WTC11 (cell line): Measurements from ENCODE around the gene WDR75. TPM values are rescaled to one million over a fixed set of nuclear protein-coding genes. Genes with fewer than 3 reads are reported as not detected.

Experiments used
- ATAC-seq: fragments of 200-7000 bp; cut with Tn5 transposase; 2 replicates; pipeline ENCODE4 v1.10.0; 2021; ENCODE audit warnings: mild to moderate bottlenecking, moderate library complexity
- CTCF ChIA-PET: fragments of 300-600 bp; sonication (Branson Sonifier 250); formaldehyde crosslinking; loops from one replicate; lab custom pipeline; 2021; ENCODE audit warnings: antibody characterized with exemption; lab: Charles Lee
- POLR2A ChIA-PET: fragments of 350-600 bp; sonication (Branson Sonifier 250); formaldehyde crosslinking; loops from one replicate; lab custom pipeline; 2021; ENCODE audit warnings: antibody characterized with exemption; lab: Charles Lee
- DNase-seq: peaks from one replicate; pipeline ENCODE4 v3.0.0; 2021; ENCODE audit warnings: low spot score
- H3K27ac Mint-ChIP-seq: 2 replicates; pipeline ENCODE4 v1.8.0; 2021; ENCODE audit warnings: mixed read lengths
- H3K27me3 Mint-ChIP-seq: 2 replicates; pipeline ENCODE4 v1.8.0; 2021; ENCODE audit warnings: low read depth, mild to moderate bottlenecking, moderate library complexity, mixed read lengths
- H3K36me3 Mint-ChIP-seq: 2 replicates; pipeline ENCODE4 v1.8.0; 2021; ENCODE audit warnings: mixed read lengths
- H3K4me1 Mint-ChIP-seq: 2 replicates; pipeline ENCODE4 v1.8.0; 2022; ENCODE audit warnings: mixed read lengths
- H3K4me3 Mint-ChIP-seq: 2 replicates; pipeline ENCODE4 v1.8.0; 2021; ENCODE audit warnings: mild to moderate bottlenecking, moderate library complexity, mixed read lengths
- H3K9me3 Mint-ChIP-seq: 2 replicates; pipeline ENCODE4 v1.8.0; 2021; ENCODE audit warnings: mixed read lengths
- CBFB ChIP-seq: sonication (generic); formaldehyde crosslinking; IDR thresholded peaks from 2 replicates; pipeline ENCODE4 v1.8.1; 2022; ENCODE audit warnings: mild to moderate bottlenecking, low read depth, missing genetic modification reagents
- CREB1 ChIP-seq: sonication (generic); formaldehyde crosslinking; IDR thresholded peaks from 2 replicates; pipeline ENCODE4 v1.8.0; 2023; ENCODE audit warnings: mild to moderate bottlenecking, missing genetic modification reagents
- ETV6 ChIP-seq: sonication (generic); formaldehyde crosslinking; IDR thresholded peaks from 2 replicates; pipeline ENCODE4 v1.8.1; 2022; ENCODE audit warnings: mild to moderate bottlenecking, missing genetic modification reagents
- FOXJ3 ChIP-seq: sonication (generic); formaldehyde crosslinking; IDR thresholded peaks from 2 replicates; pipeline ENCODE4 v1.9.0; 2021; ENCODE audit warnings: missing genetic modification reagents, mild to moderate bottlenecking, borderline replicate concordance
- HMGA2 ChIP-seq: fragments of 250-450 bp; sonication (Bioruptor Pico); IDR thresholded peaks from 2 replicates; pipeline ENCODE4 v1.4.0; 2021; ENCODE audit warnings: mild to moderate bottlenecking, moderate library complexity
- NFATC4 ChIP-seq: fragments of 250-450 bp; sonication (Bioruptor Pico); IDR thresholded peaks from 2 replicates; pipeline ENCODE4 v1.9.0; 2021; ENCODE audit warnings: mild to moderate bottlenecking
- RELA ChIP-seq: sonication (generic); formaldehyde crosslinking; IDR thresholded peaks from 2 replicates; pipeline ENCODE4 v1.8.1; 2022; ENCODE audit warnings: missing genetic modification reagents, mild to moderate bottlenecking, borderline replicate concordance
- SMAD4 ChIP-seq: sonication (generic); formaldehyde crosslinking; IDR thresholded peaks from 2 replicates; pipeline ENCODE4 v1.8.0; 2022; ENCODE audit warnings: mild to moderate bottlenecking, missing genetic modification reagents
- SP1 ChIP-seq: sonication (generic); formaldehyde crosslinking; conservative IDR thresholded peaks from 2 replicates; pipeline ENCODE4 v1.8.1; 2022; ENCODE audit warnings: missing genetic modification reagents
- ZNF121 ChIP-seq: sonication (generic); formaldehyde crosslinking; IDR thresholded peaks from 2 replicates; pipeline ENCODE4 v1.8.0; 2023; ENCODE audit warnings: missing genetic modification reagents
- ZNF317 ChIP-seq: sonication (generic); formaldehyde crosslinking; IDR thresholded peaks from 2 replicates; pipeline ENCODE4 v1.8.1; 2023; ENCODE audit warnings: low read depth, mild to moderate bottlenecking, moderate library complexity, missing genetic modification reagents, borderline replicate concordance
- ZNF416 ChIP-seq: fragments of 250-450 bp; sonication (Bioruptor Pico); IDR thresholded peaks from 2 replicates; pipeline ENCODE4 v1.9.0; 2021; ENCODE audit warnings: mild to moderate bottlenecking, inconsistent platforms
- total RNA-seq: library from RNA; stranded (reverse); gene quantifications from 3 replicates; pipeline ENCODE4 v1.2.3, GENCODE V29; 2021
- TF ChIP-seq, protein P1 (sequence below): sonication (generic); formaldehyde crosslinking; conservative IDR thresholded peaks from 2 replicates; pipeline ENCODE4 v1.8.1; 2023; ENCODE audit warnings: mild to moderate bottlenecking, low read depth, missing genetic modification reagents, moderate library complexity
- TF ChIP-seq, protein P2 (sequence below): sonication (generic); formaldehyde crosslinking; IDR thresholded peaks from 2 replicates; pipeline ENCODE4 v1.8.1; 2023; ENCODE audit warnings: mild to moderate bottlenecking, missing genetic modification reagents, moderate library complexity
- TF ChIP-seq, protein P3 (sequence below): sonication (generic); formaldehyde crosslinking; IDR thresholded peaks from 2 replicates; pipeline ENCODE4 v1.8.1; 2023; ENCODE audit warnings: mild to moderate bottlenecking, missing genetic modification reagents, moderate library complexity
- TF ChIP-seq, protein P4 (sequence below): sonication (generic); formaldehyde crosslinking; IDR thresholded peaks from 2 replicates; pipeline ENCODE4 v1.8.1; 2022; ENCODE audit warnings: mild to moderate bottlenecking, moderate library complexity, missing genetic modification reagents
- TF ChIP-seq, protein P5 (sequence below): sonication (generic); formaldehyde crosslinking; IDR thresholded peaks from 2 replicates; pipeline ENCODE4 v1.8.1; 2022; ENCODE audit warnings: missing genetic modification reagents, borderline replicate concordance
- TF ChIP-seq, protein P6 (sequence below): sonication (generic); formaldehyde crosslinking; IDR thresholded peaks from 2 replicates; pipeline ENCODE4 v1.8.0; 2022; ENCODE audit warnings: missing genetic modification reagents
- TF ChIP-seq, protein P7 (sequence below): sonication (generic); formaldehyde crosslinking; IDR thresholded peaks from 2 replicates; pipeline ENCODE4 v1.8.1; 2023; ENCODE audit warnings: mild to moderate bottlenecking, missing genetic modification reagents
- TF ChIP-seq, protein P8 (sequence below): sonication (generic); formaldehyde crosslinking; IDR thresholded peaks from 2 replicates; pipeline ENCODE4 v1.8.0; 2022; ENCODE audit warnings: mild to moderate bottlenecking, missing genetic modification reagents

The WDR75 gene
- total RNA-seq, 1 experiment from 2014 or later: 68.3 TPM

DNA sequence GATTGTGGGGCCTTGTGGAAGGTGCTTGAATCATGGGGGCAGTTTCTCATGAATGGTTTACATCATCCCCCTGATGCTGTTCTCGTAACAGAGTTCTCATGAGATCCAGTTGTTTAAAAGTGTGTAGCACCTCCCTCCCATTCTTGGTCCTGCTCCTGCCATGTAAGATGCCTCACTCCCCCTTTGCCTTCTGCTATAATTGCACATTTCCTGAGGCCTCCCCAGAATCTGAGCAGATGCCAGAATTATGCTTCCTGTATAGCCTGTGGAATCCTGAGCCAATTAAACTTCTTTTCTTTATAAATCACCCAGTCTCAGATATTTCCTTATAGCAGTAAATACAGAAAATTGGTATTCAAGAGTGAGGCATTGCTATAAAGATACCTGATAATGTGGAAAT is 15.6 kb upstream of the WDR75 start:
- Mint-ChIP-seq H3K36me3 (peaks cover 14% of the 10 kb centered on the region), H3K27ac (no peak overlapping the region), H3K4me3 (no peak overlapping the region), H3K4me1 (peaks cover 13% of the 10 kb centered on the region), H3K9me3 (peaks cover 27% of the 10 kb centered on the region)
- no peak for DNase-seq
- no peak for ATAC-seq
- CTCF ChIA-PET: no interaction called here
- TF ChIP-seq ZNF121 (CRISPR knock-in tag): no peak
- TF ChIP-seq, all 79 proteins: peak for 0
- POLR2A ChIA-PET: no interaction called here
- no peaks in the 10 kb centered on the region; the same call in 1 of the 2 replicates for H3K27me3 Mint-ChIP-seq

DNA sequence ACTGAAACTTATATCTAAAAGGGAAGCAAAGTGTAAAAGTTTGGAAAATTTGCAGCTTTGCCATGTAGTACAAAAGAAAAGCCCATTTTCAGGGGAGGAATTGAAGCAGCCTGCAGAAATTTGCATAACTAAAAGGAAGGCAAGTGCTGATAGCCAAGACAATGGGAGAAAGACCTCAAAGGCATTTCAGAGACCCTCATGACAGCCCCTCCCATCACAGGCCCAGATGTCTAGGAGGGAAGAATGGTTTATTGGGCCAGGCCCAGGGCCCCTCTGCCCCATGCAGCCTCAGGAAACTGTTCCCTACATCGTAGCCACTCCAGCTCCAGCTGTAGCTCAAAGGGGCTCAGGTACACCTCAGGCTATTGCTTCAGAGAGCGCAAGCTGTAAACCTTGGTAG is 14.4 kb upstream of the WDR75 start:
- CTCF ChIA-PET: no interaction called here
- ATAC-seq: peak; percentile 93
- Mint-ChIP-seq H3K36me3 (peaks cover 14% of the 10 kb centered on the region), H3K27ac (no peak overlapping the region)
- TF ChIP-seq, protein P1, sequence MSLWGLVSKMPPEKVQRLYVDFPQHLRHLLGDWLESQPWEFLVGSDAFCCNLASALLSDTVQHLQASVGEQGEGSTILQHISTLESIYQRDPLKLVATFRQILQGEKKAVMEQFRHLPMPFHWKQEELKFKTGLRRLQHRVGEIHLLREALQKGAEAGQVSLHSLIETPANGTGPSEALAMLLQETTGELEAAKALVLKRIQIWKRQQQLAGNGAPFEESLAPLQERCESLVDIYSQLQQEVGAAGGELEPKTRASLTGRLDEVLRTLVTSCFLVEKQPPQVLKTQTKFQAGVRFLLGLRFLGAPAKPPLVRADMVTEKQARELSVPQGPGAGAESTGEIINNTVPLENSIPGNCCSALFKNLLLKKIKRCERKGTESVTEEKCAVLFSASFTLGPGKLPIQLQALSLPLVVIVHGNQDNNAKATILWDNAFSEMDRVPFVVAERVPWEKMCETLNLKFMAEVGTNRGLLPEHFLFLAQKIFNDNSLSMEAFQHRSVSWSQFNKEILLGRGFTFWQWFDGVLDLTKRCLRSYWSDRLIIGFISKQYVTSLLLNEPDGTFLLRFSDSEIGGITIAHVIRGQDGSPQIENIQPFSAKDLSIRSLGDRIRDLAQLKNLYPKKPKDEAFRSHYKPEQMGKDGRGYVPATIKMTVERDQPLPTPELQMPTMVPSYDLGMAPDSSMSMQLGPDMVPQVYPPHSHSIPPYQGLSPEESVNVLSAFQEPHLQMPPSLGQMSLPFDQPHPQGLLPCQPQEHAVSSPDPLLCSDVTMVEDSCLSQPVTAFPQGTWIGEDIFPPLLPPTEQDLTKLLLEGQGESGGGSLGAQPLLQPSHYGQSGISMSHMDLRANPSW: no peak
- TF ChIP-seq CREB1 (CRISPR knock-in tag) (no peak), CBFB (CRISPR knock-in tag) (no peak), ZNF416 (CRISPR knock-in tag) (no peak), FOXJ3 (CRISPR knock-in tag) (no peak), SMAD4 (CRISPR knock-in tag) (no peak), HMGA2 (no peak), ETV6 (CRISPR knock-in tag) (no peak), NFATC4 (CRISPR knock-in tag) (no peak), ZNF317 (CRISPR knock-in tag) (no peak), SP1 (CRISPR knock-in tag) (no peak), RELA (CRISPR knock-in tag) (no peak)
- TF ChIP-seq, protein P2, sequence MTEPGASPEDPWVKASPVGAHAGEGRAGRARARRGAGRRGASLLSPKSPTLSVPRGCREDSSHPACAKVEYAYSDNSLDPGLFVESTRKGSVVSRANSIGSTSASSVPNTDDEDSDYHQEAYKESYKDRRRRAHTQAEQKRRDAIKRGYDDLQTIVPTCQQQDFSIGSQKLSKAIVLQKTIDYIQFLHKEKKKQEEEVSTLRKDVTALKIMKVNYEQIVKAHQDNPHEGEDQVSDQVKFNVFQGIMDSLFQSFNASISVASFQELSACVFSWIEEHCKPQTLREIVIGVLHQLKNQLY (CRISPR knock-in tag): no peak
- TF ChIP-seq, protein P3, sequence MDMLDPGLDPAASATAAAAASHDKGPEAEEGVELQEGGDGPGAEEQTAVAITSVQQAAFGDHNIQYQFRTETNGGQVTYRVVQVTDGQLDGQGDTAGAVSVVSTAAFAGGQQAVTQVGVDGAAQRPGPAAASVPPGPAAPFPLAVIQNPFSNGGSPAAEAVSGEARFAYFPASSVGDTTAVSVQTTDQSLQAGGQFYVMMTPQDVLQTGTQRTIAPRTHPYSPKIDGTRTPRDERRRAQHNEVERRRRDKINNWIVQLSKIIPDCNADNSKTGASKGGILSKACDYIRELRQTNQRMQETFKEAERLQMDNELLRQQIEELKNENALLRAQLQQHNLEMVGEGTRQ: no peak
- TF ChIP-seq, protein P4, sequence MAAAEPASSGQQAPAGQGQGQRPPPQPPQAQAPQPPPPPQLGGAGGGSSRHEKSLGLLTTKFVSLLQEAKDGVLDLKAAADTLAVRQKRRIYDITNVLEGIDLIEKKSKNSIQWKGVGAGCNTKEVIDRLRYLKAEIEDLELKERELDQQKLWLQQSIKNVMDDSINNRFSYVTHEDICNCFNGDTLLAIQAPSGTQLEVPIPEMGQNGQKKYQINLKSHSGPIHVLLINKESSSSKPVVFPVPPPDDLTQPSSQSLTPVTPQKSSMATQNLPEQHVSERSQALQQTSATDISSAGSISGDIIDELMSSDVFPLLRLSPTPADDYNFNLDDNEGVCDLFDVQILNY: no peak
- TF ChIP-seq, protein P5, sequence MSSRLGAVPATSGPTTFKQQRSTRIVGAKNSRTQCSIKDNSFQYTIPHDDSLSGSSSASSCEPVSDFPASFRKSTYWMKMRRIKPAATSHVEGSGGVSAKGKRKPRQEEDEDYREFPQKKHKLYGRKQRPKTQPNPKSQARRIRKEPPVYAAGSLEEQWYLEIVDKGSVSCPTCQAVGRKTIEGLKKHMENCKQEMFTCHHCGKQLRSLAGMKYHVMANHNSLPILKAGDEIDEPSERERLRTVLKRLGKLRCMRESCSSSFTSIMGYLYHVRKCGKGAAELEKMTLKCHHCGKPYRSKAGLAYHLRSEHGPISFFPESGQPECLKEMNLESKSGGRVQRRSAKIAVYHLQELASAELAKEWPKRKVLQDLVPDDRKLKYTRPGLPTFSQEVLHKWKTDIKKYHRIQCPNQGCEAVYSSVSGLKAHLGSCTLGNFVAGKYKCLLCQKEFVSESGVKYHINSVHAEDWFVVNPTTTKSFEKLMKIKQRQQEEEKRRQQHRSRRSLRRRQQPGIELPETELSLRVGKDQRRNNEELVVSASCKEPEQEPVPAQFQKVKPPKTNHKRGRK (CRISPR knock-in tag): no peak
- TF ChIP-seq, protein P6, sequence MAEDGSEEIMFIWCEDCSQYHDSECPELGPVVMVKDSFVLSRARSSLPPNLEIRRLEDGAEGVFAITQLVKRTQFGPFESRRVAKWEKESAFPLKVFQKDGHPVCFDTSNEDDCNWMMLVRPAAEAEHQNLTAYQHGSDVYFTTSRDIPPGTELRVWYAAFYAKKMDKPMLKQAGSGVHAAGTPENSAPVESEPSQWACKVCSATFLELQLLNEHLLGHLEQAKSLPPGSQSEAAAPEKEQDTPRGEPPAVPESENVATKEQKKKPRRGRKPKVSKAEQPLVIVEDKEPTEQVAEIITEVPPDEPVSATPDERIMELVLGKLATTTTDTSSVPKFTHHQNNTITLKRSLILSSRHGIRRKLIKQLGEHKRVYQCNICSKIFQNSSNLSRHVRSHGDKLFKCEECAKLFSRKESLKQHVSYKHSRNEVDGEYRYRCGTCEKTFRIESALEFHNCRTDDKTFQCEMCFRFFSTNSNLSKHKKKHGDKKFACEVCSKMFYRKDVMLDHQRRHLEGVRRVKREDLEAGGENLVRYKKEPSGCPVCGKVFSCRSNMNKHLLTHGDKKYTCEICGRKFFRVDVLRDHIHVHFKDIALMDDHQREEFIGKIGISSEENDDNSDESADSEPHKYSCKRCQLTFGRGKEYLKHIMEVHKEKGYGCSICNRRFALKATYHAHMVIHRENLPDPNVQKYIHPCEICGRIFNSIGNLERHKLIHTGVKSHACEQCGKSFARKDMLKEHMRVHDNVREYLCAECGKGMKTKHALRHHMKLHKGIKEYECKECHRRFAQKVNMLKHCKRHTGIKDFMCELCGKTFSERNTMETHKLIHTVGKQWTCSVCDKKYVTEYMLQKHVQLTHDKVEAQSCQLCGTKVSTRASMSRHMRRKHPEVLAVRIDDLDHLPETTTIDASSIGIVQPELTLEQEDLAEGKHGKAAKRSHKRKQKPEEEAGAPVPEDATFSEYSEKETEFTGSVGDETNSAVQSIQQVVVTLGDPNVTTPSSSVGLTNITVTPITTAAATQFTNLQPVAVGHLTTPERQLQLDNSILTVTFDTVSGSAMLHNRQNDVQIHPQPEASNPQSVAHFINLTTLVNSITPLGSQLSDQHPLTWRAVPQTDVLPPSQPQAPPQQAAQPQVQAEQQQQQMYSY (CRISPR knock-in tag): no peak
- TF ChIP-seq, protein P7, sequence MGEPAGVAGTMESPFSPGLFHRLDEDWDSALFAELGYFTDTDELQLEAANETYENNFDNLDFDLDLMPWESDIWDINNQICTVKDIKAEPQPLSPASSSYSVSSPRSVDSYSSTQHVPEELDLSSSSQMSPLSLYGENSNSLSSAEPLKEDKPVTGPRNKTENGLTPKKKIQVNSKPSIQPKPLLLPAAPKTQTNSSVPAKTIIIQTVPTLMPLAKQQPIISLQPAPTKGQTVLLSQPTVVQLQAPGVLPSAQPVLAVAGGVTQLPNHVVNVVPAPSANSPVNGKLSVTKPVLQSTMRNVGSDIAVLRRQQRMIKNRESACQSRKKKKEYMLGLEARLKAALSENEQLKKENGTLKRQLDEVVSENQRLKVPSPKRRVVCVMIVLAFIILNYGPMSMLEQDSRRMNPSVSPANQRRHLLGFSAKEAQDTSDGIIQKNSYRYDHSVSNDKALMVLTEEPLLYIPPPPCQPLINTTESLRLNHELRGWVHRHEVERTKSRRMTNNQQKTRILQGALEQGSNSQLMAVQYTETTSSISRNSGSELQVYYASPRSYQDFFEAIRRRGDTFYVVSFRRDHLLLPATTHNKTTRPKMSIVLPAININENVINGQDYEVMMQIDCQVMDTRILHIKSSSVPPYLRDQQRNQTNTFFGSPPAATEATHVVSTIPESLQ (CRISPR knock-in tag): no peak
- TF ChIP-seq, protein P8, sequence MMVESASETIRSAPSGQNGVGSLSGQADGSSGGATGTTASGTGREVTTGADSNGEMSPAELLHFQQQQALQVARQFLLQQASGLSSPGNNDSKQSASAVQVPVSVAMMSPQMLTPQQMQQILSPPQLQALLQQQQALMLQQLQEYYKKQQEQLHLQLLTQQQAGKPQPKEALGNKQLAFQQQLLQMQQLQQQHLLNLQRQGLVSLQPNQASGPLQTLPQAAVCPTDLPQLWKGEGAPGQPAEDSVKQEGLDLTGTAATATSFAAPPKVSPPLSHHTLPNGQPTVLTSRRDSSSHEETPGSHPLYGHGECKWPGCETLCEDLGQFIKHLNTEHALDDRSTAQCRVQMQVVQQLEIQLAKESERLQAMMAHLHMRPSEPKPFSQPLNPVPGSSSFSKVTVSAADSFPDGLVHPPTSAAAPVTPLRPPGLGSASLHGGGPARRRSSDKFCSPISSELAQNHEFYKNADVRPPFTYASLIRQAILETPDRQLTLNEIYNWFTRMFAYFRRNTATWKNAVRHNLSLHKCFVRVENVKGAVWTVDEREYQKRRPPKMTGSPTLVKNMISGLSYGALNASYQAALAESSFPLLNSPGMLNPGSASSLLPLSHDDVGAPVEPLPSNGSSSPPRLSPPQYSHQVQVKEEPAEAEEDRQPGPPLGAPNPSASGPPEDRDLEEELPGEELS (CRISPR knock-in tag): no peak
- TF ChIP-seq, all 79 proteins: peak for 0
- H3K27me3 Mint-ChIP-seq: peaks cover 8% of the 10 kb centered on the region
- peaks cover 13% of the 10 kb centered on the region for H3K4me1 Mint-ChIP-seq
- H3K4me3 Mint-ChIP-seq: no peak overlapping the region
- no peak for DNase-seq
- POLR2A ChIA-PET: no interaction called here
- H3K9me3 Mint-ChIP-seq: peaks cover 27% of the 10 kb centered on the region
